Mucosa of descending colon (tissue), 3 donors: ENCODE results near the gene CDC42EP1. TPM values are rescaled to one million over a fixed set of nuclear protein-coding genes. Genes with fewer than 3 reads are reported as not detected.

ENCODE experiments used
- ATAC-seq: fragments of 200-7000 bp; cut with Tn5 transposase; one replicate; pipeline ENCODE4 v1.9.1; 2020; ENCODE audit warnings: mild to moderate bottlenecking, moderate library complexity
- DNase-seq, 3 donors: peaks; one replicate each; pipeline ENCODE4 v3.0.0-alpha.2; 2020
- H3K36me3 ChIP-seq: fragments of 200-600 bp; one replicate; pipeline ENCODE4 v1.8.0; 2021; ENCODE audit warnings: low read depth, mild to moderate bottlenecking
- H3K4me1 ChIP-seq: fragments of 200-600 bp; one replicate; pipeline ENCODE4 v1.8.0; 2021; ENCODE audit warnings: low read depth, mild to moderate bottlenecking
- H3K4me3 ChIP-seq: fragments of 200-600 bp; one replicate; pipeline ENCODE4 v1.8.0; 2021; ENCODE audit warnings: mild to moderate bottlenecking
- H3K9me3 ChIP-seq: fragments of 200-600 bp; one replicate; pipeline ENCODE4 v1.8.0; 2021; ENCODE audit warnings: mild to moderate bottlenecking
- CTCF ChIP-seq: fragments of 200-600 bp; IDR thresholded peaks from one replicate; pipeline ENCODE4 v1.8.0; 2022; ENCODE audit warnings: antibody characterized with exemption, mild to moderate bottlenecking
- intact Hi-C, 2 donors: fragments of 100-400 bp; cut with DNase I in 1 of 2; cut with micrococcal nuclease in 1 of 2; formaldehyde crosslinking; loops; one replicate each; pipeline versions ENCODE4 v1.11.0 to v1.11.1; 2022; cut with DNase I, micrococcal nuclease
- total RNA-seq, 3 donors: library from RNA; stranded (reverse); fragmentation: NEBNext Ultra II Directional in 2 of 3; extraction: Animal tissue kit (Norgen Biotek cat#: 25700) in 2 of 3; gene quantifications; one replicate each; pipeline versions ENCODE4 v1.2.1 to v1.2.4, GENCODE V29; 2021 to 2023
- donor health status: DM: no; HTN: no; CAD: no; lungs with moderate emphysema.
- donor health status: DM: no; HTN: no; CAD: no.
- donor health status: DM: no; HTN: yes; CAD: no.

Gene CDC42EP1
- total RNA-seq, 3 donors from 2014 or later: 31.5 to 52.0 (median 48.2) TPM

DNA sequence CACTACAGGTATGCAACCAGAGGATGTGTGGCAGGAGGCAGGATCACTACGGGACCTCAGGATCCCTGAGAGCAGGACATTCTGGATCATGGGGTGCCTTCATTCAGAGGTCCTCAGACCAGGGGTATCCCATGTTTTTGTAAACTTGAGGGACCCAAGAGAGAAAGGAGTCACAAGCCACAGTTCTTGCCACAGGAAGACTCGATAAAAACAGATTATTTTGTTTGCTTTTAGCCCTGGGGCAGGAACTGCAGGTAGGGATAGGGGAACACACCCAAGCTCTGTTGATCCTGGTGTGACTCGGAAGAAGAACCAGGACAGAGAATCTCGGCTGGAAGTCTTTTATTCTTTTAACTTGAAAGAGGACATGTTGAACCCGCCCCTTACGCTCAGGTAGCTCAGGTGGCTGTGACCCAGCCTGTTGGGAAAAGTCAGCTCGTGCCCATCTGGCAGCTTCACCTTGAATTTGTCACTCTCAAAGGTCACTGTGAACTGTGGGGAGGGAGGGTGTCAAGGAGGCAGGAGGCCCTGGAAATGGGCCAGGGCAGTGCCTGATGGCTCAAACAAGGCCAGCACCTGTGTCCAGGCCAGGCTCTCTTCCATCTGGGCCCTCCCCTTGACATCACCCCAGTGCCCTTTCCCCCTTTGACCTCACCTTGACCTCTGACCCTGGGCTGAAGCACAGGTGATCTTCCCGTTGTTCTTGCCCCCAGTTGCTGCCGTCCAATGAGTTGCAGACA is 9.8 kb downstream of the CDC42EP1 start:
- peaks cover 59% of the 10 kb centered on the region for H3K4me1 ChIP-seq
- peak; percentile 76 to 82 (median 80) for DNase-seq
- H3K9me3 ChIP-seq: no peaks in the 10 kb centered on the region
- no peaks in the 10 kb centered on the region for H3K36me3 ChIP-seq
- intact Hi-C loops: no loop called here
- no peak for TF ChIP-seq CTCF
- no peak overlapping the region for H3K4me3 ChIP-seq
- ATAC-seq: peak; percentile 56

- H3K4me1 ChIP-seq: peaks cover 56% of the 10 kb centered on the region
Measured at GRCh38 chr22:37570661-37570976, 10.3 kb downstream of the CDC42EP1 start.

GRCh38 chr22:37571258-37571991 is 11.1 kb downstream of the CDC42EP1 start:
- Histone ChIP-seq H3K4me3 (no peak overlapping the region), H3K9me3 (no peaks in the 10 kb centered on the region), H3K36me3 (no peaks in the 10 kb centered on the region), H3K4me1 (peaks cover 48% of the 10 kb centered on the region)
- no peak for ATAC-seq
- TF ChIP-seq CTCF: no peak
- intact Hi-C loops: no loop called here
- DNase-seq: no peak

More at GRCh38 chr22:37570661-37570976, 10.3 kb downstream of the CDC42EP1 start:
- no peak for DNase-seq
- intact Hi-C loops: no loop called here
- no peak for ATAC-seq
- H3K4me3 ChIP-seq: no peak overlapping the region
- no peaks in the 10 kb centered on the region for H3K9me3 ChIP-seq
- no peak for TF ChIP-seq CTCF
- no peaks in the 10 kb centered on the region for H3K36me3 ChIP-seq

- ATAC-seq (no peak), DNase-seq (no peak)
- Histone ChIP-seq H3K4me3 (no peak overlapping the region), H3K9me3 (no peaks in the 10 kb centered on the region), H3K4me1 (peaks cover 42% of the 10 kb centered on the region), H3K36me3 (no peaks in the 10 kb centered on the region)
- intact Hi-C loops: no loop called here
- TF ChIP-seq CTCF: no peak
Measured at GRCh38 chr22:37571992-37572373, 11.7 kb downstream of the CDC42EP1 start.

GRCh38 chr22:37575490-37576003 is 15.3 kb downstream of the CDC42EP1 start:
- no peak for ATAC-seq
- TF ChIP-seq CTCF: no peak
- intact Hi-C loops: no loop called here

More at GRCh38 chr22:37575490-37576003, 15.3 kb downstream of the CDC42EP1 start:
- no peaks in the 10 kb centered on the region for H3K36me3 ChIP-seq
- no peaks in the 10 kb centered on the region for H3K9me3 ChIP-seq
- no peak overlapping the region for H3K4me3 ChIP-seq
- peaks cover 24% of the 10 kb centered on the region for H3K4me1 ChIP-seq
- DNase-seq: no peak
